DND-41 (cell line): ENCODE results near the gene ZMIZ1.
A peak's percentile ranks its signal among the peaks of the same experiment; 100 is the strongest.

Experiments
- ATAC-seq: fragments of 200-7000 bp; cut with Tn5 transposase; 3 replicates; pipeline ENCODE4 v1.9.1; 2021; ENCODE audit warnings: low read depth; ENCODE audit not compliant: insufficient read depth
- DNase-seq: peaks from one replicate; pipeline ENCODE4 v3.0.0-alpha.2; 2020
- H2AFZ ChIP-seq: 2 replicates; pipeline ENCODE4 v1.6.0; 2012; ENCODE audit warnings: low read depth, low read length
- H3K27ac ChIP-seq: 2 replicates; pipeline ENCODE4 v1.5.1; 2012; ENCODE audit warnings: low read length, inconsistent platforms
- H3K27me3 ChIP-seq: fragments of 200-600 bp; sonication (generic); 2 replicates; pipeline ENCODE4 v1.6.0; 2012; ENCODE audit warnings: low read length, mild to moderate bottlenecking, inconsistent platforms; ENCODE audit not compliant: insufficient read depth, poor library complexity
- H3K36me3 ChIP-seq: 2 replicates; pipeline ENCODE4 v1.5.1; 2012; ENCODE audit warnings: low read length, inconsistent platforms; ENCODE audit not compliant: insufficient read depth
- H3K4me1 ChIP-seq: 2 replicates; pipeline ENCODE4 v1.5.1; 2012; ENCODE audit warnings: mild to moderate bottlenecking, low read length; ENCODE audit not compliant: insufficient read depth
- H3K4me2 ChIP-seq: 2 replicates; pipeline ENCODE4 v1.6.0; 2012; ENCODE audit warnings: mild to moderate bottlenecking, moderate library complexity, low read length, inconsistent platforms; ENCODE audit not compliant: insufficient read depth
- H3K4me3 ChIP-seq, 2 experiments: fragments of 200-600 bp in 1 of 2; shearing (Covaris generic) in 1 of 2; 2 replicates each; pipeline ENCODE4 v1.5.1; 2012 to 2016; ENCODE audit warnings: inconsistent platforms in 2 of 2, low read length in 2 of 2, mild to moderate bottlenecking in 2 of 2, low read depth in 1 of 2, moderate library complexity in 1 of 2
- H3K79me2 ChIP-seq: 2 replicates; pipeline ENCODE4 v1.6.0; 2012; ENCODE audit warnings: low read length, inconsistent platforms; ENCODE audit not compliant: insufficient read depth
- H3K9ac ChIP-seq: 2 replicates; pipeline ENCODE4 v1.6.0; 2012; ENCODE audit warnings: low read depth, mild to moderate bottlenecking, inconsistent platforms, low read length, moderate library complexity
- H3K9me3 ChIP-seq: 2 replicates; pipeline ENCODE4 v1.5.1; 2012; ENCODE audit warnings: low read length, moderate library complexity, mild to moderate bottlenecking, inconsistent platforms; ENCODE audit not compliant: insufficient read depth, severe bottlenecking
- H4K20me1 ChIP-seq: 2 replicates; pipeline ENCODE4 v1.6.0; 2012; ENCODE audit warnings: low read length; ENCODE audit not compliant: insufficient read depth
- EZH2 ChIP-seq: IDR thresholded peaks from 3 replicates; pipeline ENCODE4 v1.6.1; 2012; ENCODE audit warnings: borderline replicate concordance, low read depth, mild to moderate bottlenecking, moderate library complexity, low read length, inconsistent platforms; ENCODE audit not compliant: severe bottlenecking
- TF ChIP-seq, protein P1 (sequence below): IDR thresholded peaks from 2 replicates; pipeline ENCODE4 v1.5.1; 2012; ENCODE audit warnings: borderline replicate concordance, low read length, moderate library complexity, mild to moderate bottlenecking; ENCODE audit not compliant: poor library complexity, severe bottlenecking; ENCODE audit errors: extremely low read depth

The ZMIZ1 gene

DNA sequence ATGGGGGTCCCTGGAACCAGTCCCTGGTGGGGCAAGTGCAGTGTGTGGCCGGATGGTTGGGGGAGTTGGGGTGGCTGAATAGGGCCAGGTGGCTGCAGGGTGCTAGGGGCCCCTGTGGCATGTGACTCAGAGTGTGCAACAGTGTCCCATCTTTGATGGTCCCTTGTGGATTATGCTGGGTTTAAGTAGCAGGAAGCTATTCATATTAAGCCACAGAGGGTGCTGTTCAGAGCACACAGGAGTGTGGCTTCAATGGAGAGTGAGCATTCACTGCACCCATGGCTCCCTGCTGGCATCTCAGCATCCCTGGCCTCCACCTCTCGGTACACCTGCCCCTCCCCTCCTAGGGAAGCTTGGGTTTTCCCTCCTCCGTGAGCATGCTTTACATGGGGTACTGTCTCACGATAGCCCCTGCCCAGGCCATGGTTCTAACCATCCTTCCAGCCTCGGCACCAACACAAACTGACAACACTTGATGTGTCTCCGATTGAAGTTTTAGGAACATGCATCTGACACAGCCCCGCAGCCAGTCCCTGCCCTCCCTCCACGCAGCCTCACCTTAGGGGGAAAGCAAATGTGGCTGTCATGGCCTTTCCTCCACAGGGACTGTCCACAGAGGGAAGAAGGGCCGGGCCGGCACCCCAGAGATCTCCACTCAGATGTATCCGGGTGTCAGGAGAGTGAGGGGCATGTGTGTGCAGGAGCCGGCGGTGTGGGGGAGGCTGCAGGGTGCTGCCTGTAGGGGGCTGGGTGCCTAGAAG lies 248.1 kb downstream of the ZMIZ1 start:
- H2AFZ ChIP-seq: no peak overlapping the region
- H3K79me2 ChIP-seq: no peaks in the 10 kb centered on the region
- H3K36me3 ChIP-seq: peaks cover 14% of the 10 kb centered on the region; the same call in 1 of the 2 replicates
- peaks cover 84% of the 10 kb centered on the region for H4K20me1 ChIP-seq
- peaks cover 37% of the 10 kb centered on the region for H3K4me1 ChIP-seq
- TF ChIP-seq, protein P1, sequence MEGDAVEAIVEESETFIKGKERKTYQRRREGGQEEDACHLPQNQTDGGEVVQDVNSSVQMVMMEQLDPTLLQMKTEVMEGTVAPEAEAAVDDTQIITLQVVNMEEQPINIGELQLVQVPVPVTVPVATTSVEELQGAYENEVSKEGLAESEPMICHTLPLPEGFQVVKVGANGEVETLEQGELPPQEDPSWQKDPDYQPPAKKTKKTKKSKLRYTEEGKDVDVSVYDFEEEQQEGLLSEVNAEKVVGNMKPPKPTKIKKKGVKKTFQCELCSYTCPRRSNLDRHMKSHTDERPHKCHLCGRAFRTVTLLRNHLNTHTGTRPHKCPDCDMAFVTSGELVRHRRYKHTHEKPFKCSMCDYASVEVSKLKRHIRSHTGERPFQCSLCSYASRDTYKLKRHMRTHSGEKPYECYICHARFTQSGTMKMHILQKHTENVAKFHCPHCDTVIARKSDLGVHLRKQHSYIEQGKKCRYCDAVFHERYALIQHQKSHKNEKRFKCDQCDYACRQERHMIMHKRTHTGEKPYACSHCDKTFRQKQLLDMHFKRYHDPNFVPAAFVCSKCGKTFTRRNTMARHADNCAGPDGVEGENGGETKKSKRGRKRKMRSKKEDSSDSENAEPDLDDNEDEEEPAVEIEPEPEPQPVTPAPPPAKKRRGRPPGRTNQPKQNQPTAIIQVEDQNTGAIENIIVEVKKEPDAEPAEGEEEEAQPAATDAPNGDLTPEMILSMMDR: peak; percentile 56
- no peak for TF ChIP-seq EZH2
- no peaks in the 10 kb centered on the region for H3K9me3 ChIP-seq
- H3K4me2 ChIP-seq: peak overlapping the region; percentile 56
- H3K27me3 ChIP-seq: peaks cover 23% of the 10 kb centered on the region
- H3K4me3 ChIP-seq: 0 out of 4 replicates have a peak overlapping the region, but pooled peaks of 1 of the 2 experiments have one; percentile 31
- H3K9ac ChIP-seq: no peak overlapping the region
- ATAC-seq (peak; percentile 77), DNase-seq (peak; percentile 57)
- H3K27ac ChIP-seq: no peak overlapping the region

DNA sequence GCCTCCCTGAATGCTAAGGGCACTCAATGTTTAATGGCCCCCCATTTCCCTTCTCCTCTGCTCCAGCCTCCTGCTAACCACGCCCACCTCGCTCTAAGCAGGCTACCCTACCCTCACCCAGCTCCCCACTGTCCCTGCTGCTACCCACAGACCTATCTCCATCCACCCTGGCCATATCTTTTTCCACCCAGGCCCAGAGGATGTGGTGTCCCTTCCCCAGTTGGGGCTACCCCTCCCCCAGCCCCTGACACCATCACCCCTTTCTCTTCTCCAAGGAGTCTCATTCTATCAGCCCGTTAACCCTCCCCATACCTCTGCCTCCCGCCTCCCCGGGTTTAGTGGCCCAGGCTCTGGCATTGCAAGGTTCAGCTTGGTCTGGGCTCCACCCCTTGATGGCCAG lies 249.6 kb downstream of the ZMIZ1 start:
- TF ChIP-seq, protein P1: no peak
- TF ChIP-seq EZH2: no peak
- Histone ChIP-seq H3K4me3 (no peak overlapping the region), H3K9ac (no peak overlapping the region), H3K4me1 (peaks cover 52% of the 10 kb centered on the region), H3K79me2 (no peaks in the 10 kb centered on the region), H3K27ac (no peak overlapping the region), H3K27me3 (peaks cover 23% of the 10 kb centered on the region), H3K4me2 (no peak overlapping the region), H4K20me1 (peaks cover 79% of the 10 kb centered on the region), H2AFZ (no peak overlapping the region), H3K36me3 (peaks cover 3% of the 10 kb centered on the region; the same call in 1 of the 2 replicates), H3K9me3 (no peaks in the 10 kb centered on the region)
- ATAC-seq: no peak
- DNase-seq: peak; percentile 14

DNA sequence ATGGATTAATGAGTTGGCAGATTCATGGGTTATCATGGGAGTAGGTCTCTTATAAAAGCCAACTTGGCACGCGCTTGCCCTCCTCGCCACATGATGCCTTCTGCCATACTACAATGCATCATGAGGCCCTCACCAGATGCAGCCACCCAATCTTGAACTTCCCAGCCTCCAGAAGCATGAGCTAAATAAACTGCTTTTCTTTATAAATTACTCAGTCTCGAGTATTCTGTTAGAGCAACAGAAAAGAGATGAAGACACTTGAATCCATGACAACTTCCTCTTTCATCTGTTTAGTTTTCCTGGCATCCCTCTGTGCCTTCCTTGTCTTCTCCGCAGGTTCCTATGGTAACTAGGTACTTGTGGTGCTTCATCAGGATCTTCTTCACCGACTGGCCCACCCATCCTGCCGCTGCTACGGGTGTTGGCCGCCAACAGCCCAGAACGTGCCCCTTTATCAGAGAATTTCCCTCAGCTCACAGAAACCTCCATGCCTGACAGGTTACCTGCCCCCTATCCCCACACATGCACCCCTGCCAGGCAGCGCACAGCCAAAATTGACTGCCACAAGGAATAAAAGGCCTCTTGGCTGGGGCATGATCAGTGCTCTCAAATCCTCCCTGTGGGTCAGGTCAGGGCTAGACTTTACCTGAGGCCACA lies 250.5 kb downstream of the ZMIZ1 start:
- Histone ChIP-seq H3K4me2 (no peak overlapping the region), H3K9me3 (no peaks in the 10 kb centered on the region), H3K27ac (no peak overlapping the region), H3K4me3 (no peak overlapping the region), H3K9ac (no peak overlapping the region), H3K4me1 (peaks cover 60% of the 10 kb centered on the region), H4K20me1 (peaks cover 79% of the 10 kb centered on the region), H3K27me3 (peaks cover 23% of the 10 kb centered on the region), H2AFZ (no peak overlapping the region), H3K36me3 (no peaks in the 10 kb centered on the region), H3K79me2 (no peaks in the 10 kb centered on the region)
- no peak for DNase-seq
- TF ChIP-seq EZH2: no peak
- TF ChIP-seq, protein P1: no peak
- ATAC-seq: no peak
